DMS 273 treated with DMSO at 0.1 percent for 48 hours (cell line): ENCODE results near the gene AUP1.
"Not testable (repeated sequence)": the region's sequence is repeated elsewhere in the genome, so short reads cannot be mapped to it uniquely, and the experiment has no call there.

Experiments
- DNase-seq: peaks from one replicate; lab custom pipeline; 2025; lab: John Stamatoyannopoulos, UW

The AUP1 gene, protein sequence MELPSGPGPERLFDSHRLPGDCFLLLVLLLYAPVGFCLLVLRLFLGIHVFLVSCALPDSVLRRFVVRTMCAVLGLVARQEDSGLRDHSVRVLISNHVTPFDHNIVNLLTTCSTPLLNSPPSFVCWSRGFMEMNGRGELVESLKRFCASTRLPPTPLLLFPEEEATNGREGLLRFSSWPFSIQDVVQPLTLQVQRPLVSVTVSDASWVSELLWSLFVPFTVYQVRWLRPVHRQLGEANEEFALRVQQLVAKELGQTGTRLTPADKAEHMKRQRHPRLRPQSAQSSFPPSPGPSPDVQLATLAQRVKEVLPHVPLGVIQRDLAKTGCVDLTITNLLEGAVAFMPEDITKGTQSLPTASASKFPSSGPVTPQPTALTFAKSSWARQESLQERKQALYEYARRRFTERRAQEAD

DNA sequence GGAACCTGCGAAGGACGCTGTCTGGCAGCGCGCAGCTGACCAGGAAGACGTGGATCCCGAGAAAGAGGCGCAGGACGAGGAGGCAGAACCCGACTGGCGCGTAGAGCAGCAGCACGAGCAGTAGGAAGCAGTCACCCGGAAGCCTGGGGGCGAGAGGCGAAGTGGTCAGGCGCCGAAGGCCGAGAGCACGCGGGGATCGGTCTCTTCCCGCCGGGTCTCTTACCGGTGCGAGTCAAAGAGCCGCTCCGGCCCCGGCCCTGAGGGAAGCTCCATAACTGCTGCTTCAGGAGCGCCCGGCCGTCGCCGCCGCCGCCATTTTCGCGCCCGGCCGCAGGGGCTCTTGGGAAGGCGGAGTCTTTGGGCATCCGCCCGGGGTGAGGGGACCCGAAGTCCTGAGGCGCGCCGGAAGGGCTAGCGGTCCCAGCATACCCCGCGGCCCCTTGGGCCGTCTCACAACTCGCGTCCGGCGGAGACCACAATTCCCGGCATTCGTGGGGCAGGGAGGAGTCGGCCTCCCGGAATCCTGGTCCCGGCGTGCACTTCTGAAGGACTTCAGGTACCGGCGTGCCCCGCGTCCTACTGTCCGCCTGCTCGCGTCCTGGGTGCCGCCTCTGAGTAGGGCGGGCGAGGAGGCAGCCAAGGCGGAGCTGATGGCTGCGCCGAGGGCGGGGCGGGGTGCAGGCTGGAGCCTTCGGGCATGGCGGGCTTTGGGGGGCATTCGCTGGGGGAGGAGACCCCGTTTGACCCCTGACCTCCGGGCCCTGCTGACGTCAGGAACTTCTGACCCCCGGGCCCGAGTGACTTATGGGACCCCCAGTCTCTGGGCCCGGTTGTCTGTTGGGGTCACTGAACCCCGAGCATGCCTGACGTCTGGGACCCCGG is at the start of gene AUP1, which contains the start of gene HTRA2:
TSS of gene AUP1 (minus strand) at position 350 of the 882 bp plus-strand sequence. CDS start at position 273, 77 bp downstream.
TSS of gene HTRA2 (plus strand) at position 577 of the 882 bp plus-strand sequence. CDS start at position 651, 74 bp downstream.
- peak; percentile 95 for DNase-seq

DNA sequence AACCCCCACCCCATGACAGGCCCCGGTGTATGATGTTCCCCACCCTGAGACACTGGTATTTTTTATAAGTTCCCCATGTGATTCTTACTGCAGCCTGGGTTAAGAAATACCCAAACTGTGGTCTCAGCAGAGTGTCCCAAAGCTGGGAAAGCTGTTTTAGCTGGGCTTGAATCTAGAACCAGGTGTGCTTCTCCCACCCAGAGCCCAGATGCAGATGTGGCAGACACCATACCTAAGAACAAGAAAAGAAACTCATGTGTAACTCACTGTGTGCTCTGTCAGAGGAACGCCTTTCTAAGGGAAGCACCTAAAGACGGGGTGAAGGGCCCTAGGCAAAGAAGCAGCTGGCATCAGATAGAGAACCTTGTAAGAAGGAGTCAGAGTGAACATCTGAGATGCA is 48.9 kb upstream of the AUP1 start:
- no peak for DNase-seq

GRCh38 chr2:74577448-74577847 is 47.9 kb upstream of the AUP1 start:
- peak; percentile 60 for DNase-seq

GRCh38 chr2:74576863-74577229 is 47.3 kb upstream of the AUP1 start:
- DNase-seq: no peak

DNA sequence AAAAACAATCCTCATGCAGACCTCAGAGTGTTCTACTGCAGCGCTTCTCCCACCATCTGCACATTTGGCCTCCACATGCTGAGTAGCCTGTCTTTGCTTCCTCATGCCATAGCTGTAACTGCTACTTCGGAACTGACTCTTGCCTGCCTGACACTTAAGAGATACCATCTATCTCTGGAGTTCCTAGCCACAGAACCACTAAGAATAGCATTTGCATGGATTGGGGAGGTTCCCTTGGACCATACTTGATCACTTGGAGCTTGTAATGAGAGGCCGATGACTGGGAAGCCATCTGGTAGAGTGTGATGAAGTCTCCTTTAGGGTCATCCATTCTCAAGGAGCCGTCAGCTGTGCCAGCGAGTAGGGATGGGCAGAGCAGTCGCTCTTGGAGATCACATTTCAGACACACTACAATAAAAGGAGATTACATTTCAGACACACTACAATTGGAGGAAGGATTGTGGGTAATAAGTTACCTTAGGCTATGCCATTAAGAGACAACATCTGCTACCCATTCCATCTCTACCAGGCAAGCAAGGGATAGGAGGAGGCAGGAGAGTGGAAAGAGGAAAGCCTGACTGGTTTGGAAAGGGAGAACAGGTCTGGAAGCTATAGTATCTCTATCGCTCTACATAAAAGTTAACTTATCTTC is 46.8 kb upstream of the AUP1 start:
- peak; percentile 45 for DNase-seq

DNA sequence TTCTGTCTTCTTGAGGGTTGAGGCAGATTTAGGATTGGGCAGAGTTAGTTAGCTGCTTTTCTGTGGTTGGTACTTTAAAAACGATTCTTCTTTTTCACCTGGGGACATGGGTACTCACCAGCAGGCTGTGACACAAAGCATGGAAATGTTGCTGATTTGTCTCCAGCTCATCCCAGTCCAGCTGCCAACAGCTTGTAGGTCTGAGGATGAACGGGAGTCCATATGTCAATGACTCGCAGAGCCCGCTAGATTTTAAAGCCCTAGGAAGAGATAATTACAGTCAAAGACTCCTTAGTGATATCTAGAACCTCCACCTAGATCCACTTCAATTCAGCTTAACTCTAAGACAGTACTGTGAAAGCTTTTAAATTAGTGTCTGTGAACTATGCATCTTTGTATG is 45.8 kb upstream of the AUP1 start:
- peak; percentile 17 for DNase-seq

GRCh38 chr2:74573747-74574562 is 44.4 kb upstream of the AUP1 start:
- DNase-seq: no peak

DNA sequence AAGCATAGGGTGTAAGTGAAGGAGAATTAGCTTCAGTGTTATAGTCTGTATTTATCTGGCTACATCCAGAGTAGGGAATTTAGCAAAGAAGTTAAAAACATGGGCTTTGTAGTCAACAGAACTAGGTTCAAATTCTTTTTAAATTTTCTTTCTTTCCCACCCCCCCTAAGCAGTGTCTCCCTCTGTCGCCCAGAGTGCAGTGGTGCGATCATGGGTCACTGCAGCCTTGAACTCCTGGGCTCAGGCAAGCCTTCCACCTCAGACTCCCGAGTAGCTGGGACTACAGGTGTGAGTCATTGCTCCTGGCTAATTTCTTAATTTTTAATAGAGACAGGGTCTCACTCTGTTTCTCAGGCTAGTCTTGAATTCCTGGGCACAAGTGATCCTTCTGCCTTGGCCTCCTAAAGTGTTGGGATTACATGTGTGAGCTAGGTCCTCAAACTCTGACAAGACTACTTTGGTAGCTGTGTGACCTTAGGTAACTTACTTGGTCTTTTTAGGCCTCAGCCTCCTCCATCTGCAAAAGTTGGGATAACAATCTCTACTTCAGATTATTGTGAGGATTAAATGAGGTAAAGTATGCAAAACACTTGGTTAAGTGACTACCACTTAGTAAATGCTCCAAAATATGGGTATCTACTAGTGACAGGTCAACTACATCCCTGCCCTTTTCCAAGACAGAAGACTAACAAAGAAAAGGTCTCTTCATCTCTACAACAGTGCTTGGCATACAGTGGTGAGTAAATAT is 42.8 kb upstream of the AUP1 start:
- DNase-seq: no peak

DNA sequence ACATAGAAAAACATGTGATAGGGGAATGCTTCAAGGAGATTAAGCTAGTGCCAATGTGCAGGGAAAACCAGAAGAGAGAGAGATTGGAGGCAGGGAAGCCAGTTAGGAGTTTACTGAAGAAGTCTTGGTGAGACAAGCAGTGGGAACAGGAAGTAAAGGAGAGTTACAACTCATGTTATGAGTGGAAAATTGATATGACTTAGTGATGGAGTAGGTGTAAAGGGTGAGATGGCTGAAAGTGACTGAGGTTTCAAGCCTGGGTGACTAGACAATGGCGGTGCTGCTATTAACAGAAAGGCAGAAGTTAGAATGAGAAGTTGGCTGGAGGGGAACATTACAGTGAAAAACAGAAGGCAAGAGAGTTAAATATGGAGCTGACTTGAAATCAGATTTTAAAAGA is 41.6 kb upstream of the AUP1 start:
- no peak for DNase-seq

- no peak for DNase-seq
Measured at GRCh38 chr2:74569686-74570085, 40.2 kb upstream of the AUP1 start.

- DNase-seq: no peak
Measured at GRCh38 chr2:74567881-74568280, 38.4 kb upstream of the AUP1 start.

DNA sequence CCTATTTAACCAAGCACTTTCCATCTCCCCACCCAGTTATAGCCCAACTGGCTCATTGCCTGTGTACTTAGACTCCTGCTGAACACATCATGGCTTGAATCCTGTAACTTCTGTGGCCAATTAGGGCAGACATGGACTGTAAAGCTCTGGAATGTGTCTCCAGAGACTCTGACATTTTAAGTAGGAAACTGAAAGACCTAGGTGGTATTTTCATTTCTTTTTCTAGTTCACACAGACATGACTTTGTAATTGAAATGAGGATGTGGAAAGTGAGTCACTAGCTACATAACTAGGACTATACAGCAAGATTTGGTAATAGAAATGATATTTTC is 37.2 kb upstream of the AUP1 start:
- DNase-seq: no peak

- DNase-seq: no peak
Measured at GRCh38 chr2:74566076-74566753, 36.7 kb upstream of the AUP1 start.

- DNase-seq: no peak
Measured at GRCh38 chr2:74564222-74564621, 34.7 kb upstream of the AUP1 start.

DNA sequence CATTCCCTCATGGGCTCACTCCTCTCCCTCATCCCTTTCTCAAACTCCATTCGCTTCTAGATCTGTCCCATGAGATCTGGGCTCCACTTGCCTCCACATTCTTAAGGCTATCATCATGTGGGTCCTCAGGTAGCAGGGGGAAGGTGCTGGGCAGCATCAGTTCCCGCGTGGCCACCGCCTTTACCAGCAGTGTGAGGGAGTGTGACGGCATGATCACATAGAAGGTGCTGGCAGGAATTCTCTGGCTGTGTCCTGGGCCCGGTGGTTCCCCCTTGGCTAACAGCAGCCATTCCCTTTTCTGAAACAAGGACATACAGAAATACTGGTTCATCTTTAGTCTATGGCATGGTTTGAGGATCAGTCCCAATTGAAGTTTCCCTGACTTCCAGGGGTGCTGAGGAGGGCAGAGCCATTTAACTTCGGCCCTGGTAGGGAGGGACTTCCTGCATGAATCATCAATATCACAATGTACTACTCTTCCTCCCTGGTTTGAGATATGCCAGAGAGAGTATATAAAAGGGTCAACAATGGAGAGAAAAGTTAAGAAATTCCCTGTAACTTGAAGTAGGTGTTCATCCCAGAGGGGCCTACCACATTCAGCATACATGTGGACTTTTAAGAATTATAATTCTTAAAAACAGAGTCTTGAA is 32.7 kb upstream of the AUP1 start:
- no peak for DNase-seq

- DNase-seq: not testable (repeated sequence)
Measured at GRCh38 chr2:74561022-74561421, 31.5 kb upstream of the AUP1 start.

DNA sequence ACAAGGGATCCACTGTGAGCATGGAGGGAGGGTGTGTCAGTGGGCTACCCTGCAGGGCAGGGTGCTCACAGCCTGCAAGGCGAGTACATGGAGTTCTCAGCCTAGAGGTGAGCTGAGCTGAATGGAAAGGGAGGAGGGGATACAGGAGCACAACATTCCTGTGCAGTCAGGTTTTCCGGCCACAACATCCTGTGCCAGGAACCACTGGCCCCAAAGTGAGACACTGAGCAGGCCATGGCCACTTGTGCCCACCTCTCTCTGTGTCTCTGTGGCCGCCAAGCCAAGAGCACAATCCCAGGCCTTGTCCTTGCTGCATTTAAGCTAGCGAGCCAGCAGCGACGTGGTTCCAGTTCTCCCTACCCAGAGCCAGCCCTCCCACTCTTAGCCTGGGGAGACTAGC is 31.1 kb upstream of the AUP1 start:
- no peak for DNase-seq

- DNase-seq: no peak
Measured at GRCh38 chr2:74559912-74560311, 30.4 kb upstream of the AUP1 start.

DNA sequence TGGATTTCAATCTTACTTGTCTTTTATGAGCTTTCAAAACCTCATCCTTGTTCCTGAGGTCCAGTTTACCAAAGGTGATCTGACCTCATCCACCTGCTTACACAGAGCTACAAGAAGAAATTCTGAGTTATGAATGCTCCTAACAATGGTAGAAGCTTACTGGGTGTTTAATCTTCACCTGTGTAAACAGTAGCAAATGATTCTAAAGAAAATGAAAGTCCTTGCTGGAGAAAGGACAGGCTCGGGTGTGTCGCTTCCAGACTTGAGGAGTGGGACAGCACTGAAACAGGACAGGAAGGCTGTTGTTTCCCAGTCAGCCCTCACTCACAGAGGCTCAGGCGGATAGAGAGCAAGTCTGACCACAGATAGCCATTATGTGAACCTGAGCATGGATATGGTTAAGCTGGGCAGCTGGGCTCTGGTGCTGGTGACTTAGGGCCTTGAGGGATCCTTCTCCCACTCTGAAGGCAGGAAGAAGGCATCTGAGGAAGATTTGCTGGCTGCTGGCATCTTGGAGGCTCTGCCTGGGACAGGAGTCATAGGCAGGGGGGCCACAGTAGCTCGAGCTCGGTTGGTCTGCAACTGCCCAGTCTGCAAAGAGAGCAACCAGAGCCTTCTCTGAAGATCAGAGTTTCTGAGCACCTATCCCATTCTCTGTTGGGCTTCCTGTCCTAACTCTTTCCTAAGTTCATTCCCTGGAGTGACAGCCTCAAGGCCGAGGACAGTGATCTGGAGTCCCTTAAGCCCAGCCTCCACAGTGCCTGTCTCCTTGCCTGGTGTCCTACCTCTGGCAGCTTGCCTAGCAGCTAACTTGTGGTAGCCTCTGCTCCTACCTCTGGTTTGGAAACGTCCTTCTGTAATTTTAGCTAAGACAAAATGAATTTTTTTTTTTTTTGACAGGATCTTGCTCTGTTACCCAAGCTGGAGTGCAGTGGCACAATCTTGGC is 29.1 kb upstream of the AUP1 start:
- DNase-seq: no peak
